GM12874 (cell line): Measurements from ENCODE around the gene REG4.

ENCODE experiments used
- CTCF ChIP-seq: IDR thresholded peaks from 2 replicates; pipeline ENCODE4 v1.5.1; 2011; ENCODE audit warnings: low read depth, mild to moderate bottlenecking, control low read depth, low read length, moderate library complexity; ENCODE audit not compliant: insufficient read depth

Gene REG4

GRCh38 chr1:119794876-119795240 lies 16.4 kb downstream of the REG4 start:
- no peak for TF ChIP-seq CTCF

GRCh38 chr1:119794230-119794875 lies 16.9 kb downstream of the REG4 start:
- TF ChIP-seq CTCF: no peak

GRCh38 chr1:119791377-119791776 lies 19.9 kb downstream of the REG4 start:
- no peak for TF ChIP-seq CTCF

- no peak for TF ChIP-seq CTCF
These were observed 20.6 kb downstream of the REG4 start for GRCh38 chr1:119790451-119791198.

DNA sequence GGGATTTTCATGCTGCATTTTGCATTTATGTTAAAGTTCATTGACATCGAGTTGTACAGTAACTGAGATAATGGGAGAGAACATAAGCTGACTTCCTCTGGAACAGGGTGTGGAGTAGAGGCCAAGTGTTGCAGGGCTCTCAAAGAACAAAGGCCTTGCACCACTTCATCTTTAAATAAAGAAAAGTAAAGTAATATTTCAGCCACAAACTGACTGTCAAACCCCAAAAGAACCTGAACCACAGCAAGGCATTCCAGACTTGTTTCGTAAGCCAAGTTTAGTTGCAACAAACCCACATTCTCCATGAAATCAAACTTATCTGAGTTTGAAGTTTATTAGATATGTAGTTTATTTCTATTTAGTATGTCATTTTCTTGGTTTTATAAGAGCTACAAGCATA lies 23.5 kb downstream of the REG4 start:
- no peak for TF ChIP-seq CTCF

DNA sequence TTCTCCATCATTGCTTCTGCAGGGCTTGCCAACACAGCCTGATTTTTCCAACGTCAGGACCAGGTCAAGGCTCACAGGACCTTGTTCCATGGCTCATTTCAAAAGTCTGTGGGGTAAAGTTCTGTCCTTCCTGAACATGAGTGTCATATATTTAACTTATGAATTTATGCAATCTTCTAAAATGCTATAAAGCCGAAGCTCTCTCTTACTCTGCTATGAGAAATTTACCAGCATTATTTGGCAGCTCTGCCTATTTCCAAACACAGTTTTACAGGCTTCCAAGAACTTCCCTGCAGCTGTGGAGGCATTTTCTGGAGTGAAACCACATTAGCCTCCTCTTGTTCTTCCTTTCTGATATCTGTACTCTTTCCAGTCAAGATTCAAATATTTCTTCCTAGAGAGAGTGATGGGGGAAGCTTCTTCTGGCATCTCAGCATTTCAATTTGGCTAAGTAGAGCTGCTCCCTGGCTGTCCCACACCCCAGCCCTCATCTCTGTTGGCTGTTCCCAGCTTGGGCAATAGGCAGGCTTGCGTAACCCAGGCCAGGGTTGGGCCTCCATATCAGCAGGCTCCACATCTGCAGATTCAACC lies 27.0 kb downstream of the REG4 start:
- TF ChIP-seq CTCF: no peak

GRCh38 chr1:119783354-119784185 lies 27.7 kb downstream of the REG4 start:
- TF ChIP-seq CTCF: no peak
